Adipose tissue (tissue), 3 donors: ENCODE results near the gene WDR62. TPM values are rescaled to one million over a fixed set of nuclear protein-coding genes. Genes with fewer than 3 reads are reported as not detected.
"Not testable (repeated sequence)": the region's sequence is repeated elsewhere in the genome, so short reads cannot be mapped to it uniquely, and the experiment has no call there.

Source experiments
- H3K27ac ChIP-seq: one replicate; pipeline ENCODE4 v1.5.1; 2013; ENCODE audit warnings: low read depth, low read length
- WGBS, 3 donors: extraction: QIAGEN DNeasy Blood & Tissue Kit; methylation state at CpG; one replicate each; pipeline ENCODE4 v1.1.7; 2013; 5-methylcytosine and 5-hydroxymethylcytosine counted together
- polyA plus RNA-seq, 3 donors: library from polyadenylated mRNA; stranded (reverse); fragments of 200-250 nt; gene quantifications; one replicate each; pipeline ENCODE4 v1.2.3, GENCODE V29; 2013
- donor health status: healthy with polysubstance abuse.
- donor health status: Bipolar disorder and iron deficiency.
- donor health status: healthy.

Gene WDR62
- polyA plus RNA-seq, 3 donors, result 0.20 to 0.79 (median 0.25) TPM

- WGBS, 3 donors, result 89 to 91% (median 89%) methylated on average over 25 to 26 of the region's 26 CpGs
- no peak overlapping the region for H3K27ac ChIP-seq
Observed at GRCh38 chr19:36120092-36120983, 65.6 kb downstream of the WDR62 start.

- 90 to 96% (median 94%) methylated on average over 16 to 18 of the region's 18 CpGs for WGBS, 3 donors
- H3K27ac ChIP-seq, result no peak overlapping the region
Observed at GRCh38 chr19:36120984-36121358, 66.3 kb downstream of the WDR62 start.

- 84 to 88% (median 87%) methylated on average over 47 to 49 of the region's 49 CpGs for WGBS, 3 donors
- H3K27ac ChIP-seq, result no peak overlapping the region
Observed at GRCh38 chr19:36121486-36122124, 66.9 kb downstream of the WDR62 start.

GRCh38 chr19:36125557-36125956, 70.9 kb downstream of the WDR62 start:
- H3K27ac ChIP-seq, result no peak overlapping the region
- 84 to 92% (median 86%) methylated on average over 9 of the region's 9 CpGs for WGBS, 3 donors

GRCh38 chr19:36128392-36128736, 73.7 kb downstream of the WDR62 start:
- WGBS, 3 donors, result 13 to 15% (median 13%) methylated on average over 10 of the region's 10 CpGs
- peak overlapping the region; percentile 48 for H3K27ac ChIP-seq

GRCh38 chr19:36131221-36131620, 76.5 kb downstream of the WDR62 start:
- H3K27ac ChIP-seq, result peak overlapping the region; percentile 12
- 45 to 72% (median 49%) methylated on average over 6 of the region's 6 CpGs for WGBS, 3 donors

- H3K27ac ChIP-seq, result not testable (repeated sequence)
- 84 to 94% (median 92%) methylated on average over 4 of the region's 4 CpGs for WGBS, 3 donors
Observed at GRCh38 chr19:36134867-36135266, 80.2 kb downstream of the WDR62 start.

- 59 to 73% (median 65%) methylated on average over 12 of the region's 12 CpGs for WGBS, 3 donors
- H3K27ac ChIP-seq, result no peak overlapping the region
Observed at GRCh38 chr19:36136964-36137686, 82.4 kb downstream of the WDR62 start.

GRCh38 chr19:36139120-36139472, 84.4 kb downstream of the WDR62 start:
- H3K27ac ChIP-seq, result no peak overlapping the region
- 59 to 67% (median 64%) methylated on average over 7 of the region's 7 CpGs for WGBS, 3 donors

- H3K27ac ChIP-seq, result peak within 1 kb of the TSS; percentile 99
- 0% methylated on average over 68 to 75 of the region's 75 CpGs for WGBS, 3 donors
Observed at GRCh38 chr19:36139473-36140303, 85.0 kb downstream of the WDR62 start, which contains the start of gene CAPNS1. Gene CAPNS1, plus strand, starts transcription at chr19:36140066. Its CDS starts 946 bp downstream, at chr19:36141012.

GRCh38 chr19:36140304-36141038, 85.8 kb downstream of the WDR62 start:
- WGBS, 3 donors, result 0 to 1% (median 0%) methylated on average over 29 to 31 of the region's 31 CpGs
- H3K27ac ChIP-seq, result peak overlapping the region; percentile 99

GRCh38 chr19:36141039-36141927, 86.6 kb downstream of the WDR62 start:
- 21 to 38% (median 35%) methylated on average over 24 to 42 of the region's 42 CpGs for WGBS, 3 donors
- H3K27ac ChIP-seq, result peak overlapping the region; percentile 99

- 92 to 97% (median 92%) methylated on average over 8 to 14 of the region's 14 CpGs for WGBS, 3 donors
- H3K27ac ChIP-seq, result no peak overlapping the region
Observed at GRCh38 chr19:36142046-36142445, 87.3 kb downstream of the WDR62 start.

GRCh38 chr19:36142496-36142895, 87.8 kb downstream of the WDR62 start:
- WGBS, 3 donors, result 76 to 88% (median 83%) methylated on average over 9 of the region's 9 CpGs
- H3K27ac ChIP-seq, result no peak overlapping the region

GRCh38 chr19:36144624-36145023, 89.9 kb downstream of the WDR62 start:
- no peak overlapping the region for H3K27ac ChIP-seq
- 98 to 99% (median 98%) methylated on average over 6 of the region's 6 CpGs for WGBS, 3 donors

- 83 to 85% (median 84%) methylated on average over 13 of the region's 13 CpGs for WGBS, 3 donors
- no peak overlapping the region for H3K27ac ChIP-seq
Observed at GRCh38 chr19:36149673-36150406, 95.1 kb downstream of the WDR62 start.
